ENCODE measurements around the gene DYSF.

DNA sequence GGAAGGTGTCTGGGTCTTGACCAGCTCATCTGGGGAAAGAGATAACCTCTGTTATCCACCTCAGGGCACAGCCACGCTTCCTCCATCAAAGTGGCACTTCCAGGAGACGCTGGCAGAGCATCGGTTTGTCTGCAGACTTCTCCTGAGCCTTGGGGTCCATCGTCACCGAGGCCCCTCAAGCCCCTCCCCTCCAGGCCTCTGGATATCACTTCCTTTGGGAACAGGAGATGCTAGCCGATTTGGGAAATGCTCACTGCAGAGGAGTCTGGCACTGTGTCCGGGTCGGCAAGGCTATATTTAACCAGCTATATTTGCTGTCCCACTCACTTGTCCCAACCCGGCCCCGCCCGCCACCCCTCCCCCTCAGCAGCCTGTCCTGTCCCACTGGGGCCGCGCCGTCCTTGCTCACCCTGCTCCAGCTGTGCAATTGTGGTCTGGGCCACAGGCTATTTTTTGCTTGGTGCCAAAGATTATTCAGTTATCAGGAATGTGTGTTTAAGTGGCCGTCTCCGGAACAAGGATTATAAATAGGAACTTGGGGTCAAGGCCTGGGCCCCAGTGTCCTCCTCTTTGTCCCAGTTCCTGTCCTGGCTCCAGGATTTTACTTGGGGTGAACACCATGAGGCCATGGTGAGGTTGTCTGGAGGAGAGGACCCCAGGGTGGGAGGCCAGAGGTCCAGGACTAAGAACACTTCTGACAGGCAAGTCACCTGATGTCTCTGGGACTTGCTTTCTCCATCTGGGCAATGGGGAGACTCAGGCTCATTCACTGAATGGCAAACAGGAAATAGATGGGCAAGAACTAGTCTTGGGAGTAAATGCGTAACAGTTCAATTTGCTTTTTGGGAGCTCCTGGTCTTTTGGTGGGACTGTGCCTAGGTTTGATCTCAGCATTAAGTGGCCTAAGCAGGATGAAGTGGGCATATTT lies 263.6 kb downstream of the DYSF start:
- TF ChIP-seq, protein P1, sequence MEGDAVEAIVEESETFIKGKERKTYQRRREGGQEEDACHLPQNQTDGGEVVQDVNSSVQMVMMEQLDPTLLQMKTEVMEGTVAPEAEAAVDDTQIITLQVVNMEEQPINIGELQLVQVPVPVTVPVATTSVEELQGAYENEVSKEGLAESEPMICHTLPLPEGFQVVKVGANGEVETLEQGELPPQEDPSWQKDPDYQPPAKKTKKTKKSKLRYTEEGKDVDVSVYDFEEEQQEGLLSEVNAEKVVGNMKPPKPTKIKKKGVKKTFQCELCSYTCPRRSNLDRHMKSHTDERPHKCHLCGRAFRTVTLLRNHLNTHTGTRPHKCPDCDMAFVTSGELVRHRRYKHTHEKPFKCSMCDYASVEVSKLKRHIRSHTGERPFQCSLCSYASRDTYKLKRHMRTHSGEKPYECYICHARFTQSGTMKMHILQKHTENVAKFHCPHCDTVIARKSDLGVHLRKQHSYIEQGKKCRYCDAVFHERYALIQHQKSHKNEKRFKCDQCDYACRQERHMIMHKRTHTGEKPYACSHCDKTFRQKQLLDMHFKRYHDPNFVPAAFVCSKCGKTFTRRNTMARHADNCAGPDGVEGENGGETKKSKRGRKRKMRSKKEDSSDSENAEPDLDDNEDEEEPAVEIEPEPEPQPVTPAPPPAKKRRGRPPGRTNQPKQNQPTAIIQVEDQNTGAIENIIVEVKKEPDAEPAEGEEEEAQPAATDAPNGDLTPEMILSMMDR (IDR thresholded peaks at IDR 0.05): no peak
- no peak for TF ChIP-seq POLR2A (IDR thresholded peaks at IDR 0.05)
